Fibroblast of villous mesenchyme (primary cell): ENCODE results near the gene ZFHX3. TPM values are rescaled to one million over a fixed set of nuclear protein-coding genes. Genes with fewer than 3 reads are reported as not detected.

ENCODE experiments used
- DNase-seq: peaks from one replicate; pipeline ENCODE4 v3.0.0-alpha.2; 2010; ENCODE audit warnings: low read depth
- H3K4me3 ChIP-seq: 2 replicates; pipeline ENCODE4 v1.5.1; 2011; ENCODE audit warnings: low read depth, mild to moderate bottlenecking, low read length
- CTCF ChIP-seq: IDR thresholded peaks from 2 replicates; pipeline ENCODE4 v1.5.1; 2012; ENCODE audit warnings: low read depth, mild to moderate bottlenecking, low read length; ENCODE audit not compliant: insufficient read depth
- total RNA-seq: library from RNA; depleted of rRNA; stranded (reverse); fragments of >200 nt; gene quantifications from 2 replicates; pipeline ENCODE4 v1.2.3, GENCODE V29; 2012

The ZFHX3 gene
- total RNA-seq, 1 donor = 3.9 TPM

- DNase-seq = no peak
- no peak overlapping the region for H3K4me3 ChIP-seq
- no peak for TF ChIP-seq CTCF
Observed at GRCh38 chr16:72983728-72984350, 64.1 kb downstream of the ZFHX3 start.

GRCh38 chr16:72983241-72983640 is 64.7 kb downstream of the ZFHX3 start:
- TF ChIP-seq CTCF = no peak
- H3K4me3 ChIP-seq = no peak overlapping the region
- DNase-seq = no peak

- H3K4me3 ChIP-seq = no peak overlapping the region
- no peak for DNase-seq
- no peak for TF ChIP-seq CTCF
Observed at GRCh38 chr16:72979974-72980373, 68.0 kb downstream of the ZFHX3 start.

GRCh38 chr16:72978212-72978611 is 69.7 kb downstream of the ZFHX3 start:
- peak; percentile 73 for DNase-seq

GRCh38 chr16:72977127-72977526 is 70.8 kb downstream of the ZFHX3 start:
- DNase-seq = no peak
- H3K4me3 ChIP-seq = no peak overlapping the region
- TF ChIP-seq CTCF = no peak

More at GRCh38 chr16:72978212-72978611, 69.7 kb downstream of the ZFHX3 start:
- H3K4me3 ChIP-seq = no peak overlapping the region
- TF ChIP-seq CTCF = no peak

GRCh38 chr16:72976438-72977064 is 71.4 kb downstream of the ZFHX3 start:
- no peak for TF ChIP-seq CTCF
- no peak overlapping the region for H3K4me3 ChIP-seq
- DNase-seq = no peak
